ENCODE data around the gene WSB1. TPM values are rescaled to one million over a fixed set of nuclear protein-coding genes. Genes with fewer than 3 reads are reported as not detected.
"Not testable (repeated sequence)": the region's sequence is repeated elsewhere in the genome, so short reads cannot be mapped to it uniquely, and the experiment has no call there.

The WSB1 gene
- 100 to 1,000 TPM; 188 to 342 (median 263) TPM for polyA plus RNA-seq (ENCODE audit: low read depth in 6 of 6)

- ATAC-seq (ENCODE audit: low read depth in 2 of 2): peak; percentile 88 to 89
These were observed at the start of gene WSB1 for GRCh38 chr17:27293898-27294688. TSS of gene WSB1 (plus strand) at chr17:27294114. CDS start at chr17:27294396, 282 bp downstream.

DNA sequence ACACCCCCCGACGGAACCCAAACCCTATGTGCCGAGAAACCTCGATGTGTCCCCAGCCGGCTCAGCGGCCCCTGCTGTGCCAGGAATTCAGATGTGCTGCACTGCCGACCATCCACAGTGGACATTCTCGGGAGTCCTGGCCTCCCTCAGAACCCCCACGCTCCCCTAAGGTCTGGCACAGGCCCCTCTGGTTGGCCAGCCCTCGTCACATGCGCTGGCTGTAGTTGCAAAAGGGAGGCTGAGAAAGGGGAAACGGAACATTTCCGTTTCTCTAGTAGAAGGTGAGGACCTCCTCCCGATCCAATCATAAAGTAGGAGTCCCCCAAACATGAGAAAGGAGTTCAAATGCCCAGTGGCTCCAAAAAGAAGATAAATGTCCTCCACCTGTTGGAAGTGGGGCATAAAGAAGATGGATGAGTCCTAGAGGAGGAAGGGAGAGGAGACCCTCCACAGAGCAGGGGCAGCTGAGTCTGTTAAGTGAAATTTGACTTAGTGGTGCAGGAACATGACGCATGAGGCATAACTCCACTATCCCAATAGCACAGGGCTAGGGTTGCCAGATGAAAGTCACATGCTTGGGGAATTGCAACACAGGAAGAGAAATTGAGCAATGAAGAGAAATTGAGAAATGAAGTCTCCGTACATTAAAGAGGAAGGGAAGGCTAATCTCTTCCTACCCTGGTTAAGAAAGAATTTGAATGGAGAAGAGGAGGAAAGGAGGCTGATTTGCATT lies 49.3 kb upstream of the WSB1 start:
- DNase-seq (no peak), ATAC-seq (ENCODE audit: low read depth in 2 of 2) (no peak)
- Mint-ChIP-seq H3K36me3 (no peaks in the 10 kb centered on the region), H3K4me3 (peak overlapping the region in 2 of 8 donors; percentile 3 to 6), H3K27ac (no peak overlapping the region), H3K9me3 (no peaks in the 10 kb centered on the region), H3K27me3 (peaks cover 0 to 7% (median 0%) of the 10 kb centered on the region in 3 donors), H3K4me1 (peaks cover 17 to 32% (median 20%) of the 10 kb centered on the region in 3 donors)

More at GRCh38 chr17:27293898-27294688, at the start of gene WSB1:
- no peaks in the 10 kb centered on the region for H3K27me3 Mint-ChIP-seq
- H3K4me3 Mint-ChIP-seq: peak within 1 kb of the TSS; percentile 90 to 100 (median 98)
- H3K9me3 Mint-ChIP-seq: no peaks in the 10 kb centered on the region
- H3K27ac Mint-ChIP-seq: peak within 1 kb of the TSS; percentile 99 to 100 (median 99)
- H3K4me1 Mint-ChIP-seq: peaks cover 30 to 52% (median 44%) of the 10 kb centered on the region in 3 donors
- H3K36me3 Mint-ChIP-seq: peaks cover 0 to 7% of the 10 kb centered on the region in 2 donors
- DNase-seq: peak; percentile 96

GRCh38 chr17:27245230-27245696 lies 48.7 kb upstream of the WSB1 start:
- H3K4me1 Mint-ChIP-seq: peaks cover 13 to 27% (median 16%) of the 10 kb centered on the region in 3 donors
- ATAC-seq (ENCODE audit: low read depth in 2 of 2) (peak; percentile 98 to 99), DNase-seq (peak; percentile 64)
- H3K27me3 Mint-ChIP-seq: peaks cover 0 to 7% (median 0%) of the 10 kb centered on the region in 3 donors
- peak overlapping the region in 1 of 6 donors; percentile 14 for H3K27ac Mint-ChIP-seq
- no peaks in the 10 kb centered on the region for H3K36me3 Mint-ChIP-seq
- H3K9me3 Mint-ChIP-seq: no peaks in the 10 kb centered on the region
- H3K4me3 Mint-ChIP-seq: peak overlapping the region in 2 of 8 donors; percentile 5 to 6

- DNase-seq (no peak), ATAC-seq (ENCODE audit: low read depth in 2 of 2) (no peak)
- Mint-ChIP-seq H3K9me3 (no peaks in the 10 kb centered on the region), H3K4me3 (no peak overlapping the region), H3K4me1 (peaks cover 13 to 17% (median 16%) of the 10 kb centered on the region in 3 donors), H3K27me3 (peaks cover 0 to 7% (median 0%) of the 10 kb centered on the region in 3 donors), H3K27ac (no peak overlapping the region), H3K36me3 (no peaks in the 10 kb centered on the region)
These were observed 47.4 kb upstream of the WSB1 start for GRCh38 chr17:27246537-27246936.

GRCh38 chr17:27247071-27247957 lies 46.6 kb upstream of the WSB1 start:
- Mint-ChIP-seq H3K27ac (peak overlapping the region in 1 of 6 donors; percentile 56), H3K9me3 (no peaks in the 10 kb centered on the region)

DNA sequence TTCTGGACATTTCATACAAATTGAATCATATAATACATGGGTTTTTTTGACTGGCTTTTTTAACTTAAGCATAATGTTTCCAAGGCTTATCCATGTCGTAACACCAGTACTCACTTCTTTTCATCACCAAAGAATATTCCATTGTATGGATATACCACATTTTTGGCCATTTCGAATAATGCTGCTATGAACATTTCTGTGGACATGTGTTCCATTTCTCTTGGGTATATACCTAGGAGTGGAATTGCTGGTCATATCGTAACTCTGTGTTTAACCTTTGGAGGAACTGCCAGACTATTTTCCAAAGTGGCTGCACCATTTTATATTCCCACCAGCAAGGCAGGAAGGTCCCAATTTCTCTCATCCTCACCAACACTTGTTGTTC lies 46.0 kb upstream of the WSB1 start:
- Mint-ChIP-seq H3K4me3 (no peak overlapping the region), H3K27me3 (peaks cover 0 to 6% (median 0%) of the 10 kb centered on the region in 3 donors), H3K4me1 (peaks cover 13 to 16% (median 16%) of the 10 kb centered on the region in 3 donors), H3K9me3 (no peaks in the 10 kb centered on the region), H3K27ac (no peak overlapping the region), H3K36me3 (no peaks in the 10 kb centered on the region)
- ATAC-seq (ENCODE audit: low read depth in 2 of 2): no peak
- no peak for DNase-seq

More at GRCh38 chr17:27247071-27247957, 46.6 kb upstream of the WSB1 start:
- H3K4me1 Mint-ChIP-seq: peaks cover 13 to 16% (median 14%) of the 10 kb centered on the region in 3 donors
- ATAC-seq (ENCODE audit: low read depth in 2 of 2): no peak
- H3K4me3 Mint-ChIP-seq: no peak overlapping the region
- no peak for DNase-seq
- H3K27me3 Mint-ChIP-seq: peaks cover 0 to 7% (median 0%) of the 10 kb centered on the region in 3 donors
- H3K36me3 Mint-ChIP-seq: no peaks in the 10 kb centered on the region

GRCh38 chr17:27250791-27251190 lies 43.1 kb upstream of the WSB1 start:
- DNase-seq; H3K4me1 Mint-ChIP-seq; H3K27me3 Mint-ChIP-seq; H3K36me3 Mint-ChIP-seq; H3K9me3 Mint-ChIP-seq; H3K4me3 Mint-ChIP-seq; ATAC-seq (ENCODE audit: low read depth in 2 of 2): not testable (repeated sequence)
- H3K27ac Mint-ChIP-seq: peak overlapping the region in 1 of 6 donors; percentile 69

DNA sequence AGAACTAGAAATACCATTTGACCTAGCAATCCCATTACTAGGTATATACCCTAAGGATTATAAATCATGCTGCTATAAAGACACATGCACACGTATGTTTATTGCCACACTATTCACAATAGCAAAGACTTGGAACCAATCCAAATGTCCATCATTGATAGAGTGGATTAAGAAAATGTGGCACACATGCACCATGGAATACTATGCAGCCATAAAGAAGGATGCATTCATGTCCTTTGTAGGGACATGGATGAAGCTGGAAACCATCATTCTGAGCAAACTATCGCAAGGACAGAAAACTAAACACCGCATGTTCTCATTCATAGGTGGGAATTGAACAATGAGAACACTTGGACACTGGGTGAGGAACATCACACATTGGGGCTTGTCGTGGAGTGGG lies 39.1 kb upstream of the WSB1 start:
- not testable (repeated sequence) for DNase-seq; ATAC-seq (ENCODE audit: low read depth in 2 of 2); H3K36me3 Mint-ChIP-seq; H3K27ac Mint-ChIP-seq; H3K4me3 Mint-ChIP-seq; H3K27me3 Mint-ChIP-seq; H3K9me3 Mint-ChIP-seq
- peaks cover 0 to 15% (median 0%) of the 10 kb centered on the region in 3 donors for H3K4me1 Mint-ChIP-seq

DNA sequence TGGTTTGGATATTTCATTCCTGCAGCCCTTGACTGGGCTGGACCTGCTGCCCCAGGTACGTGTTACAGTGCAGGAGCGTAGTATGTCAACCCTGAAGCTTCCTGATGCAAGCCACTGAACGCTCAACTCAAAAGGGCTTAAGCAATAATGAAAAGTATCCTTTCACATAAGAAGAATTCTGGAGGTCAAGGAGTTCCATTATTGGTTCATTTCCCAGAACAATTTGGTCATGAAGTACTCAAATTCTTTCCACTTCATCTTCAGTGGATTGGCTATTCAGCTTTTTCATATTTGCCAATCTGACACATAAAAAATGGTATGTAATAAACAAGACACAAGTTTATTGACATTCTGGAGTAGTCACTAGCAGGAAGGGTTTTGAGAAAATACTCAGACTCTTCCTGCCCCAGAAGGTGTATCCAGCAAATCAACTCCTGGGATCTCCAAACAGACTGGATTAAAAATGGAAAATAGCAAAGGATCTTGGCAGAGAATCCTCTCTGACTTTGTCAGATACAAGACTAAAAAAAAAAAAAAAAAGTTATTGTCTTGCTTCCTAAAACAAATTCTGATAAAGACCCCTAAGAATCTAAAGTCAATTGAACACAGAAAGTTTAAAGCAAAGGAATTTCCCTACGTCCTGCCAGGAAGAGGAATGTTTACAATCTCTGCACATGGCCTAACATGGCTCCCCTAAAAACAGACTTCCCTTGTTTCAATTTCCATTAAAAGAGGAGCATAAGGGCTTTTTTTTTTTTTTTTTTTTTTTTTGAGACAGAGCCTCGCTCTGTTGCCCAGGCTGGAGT lies 37.5 kb upstream of the WSB1 start:
- Mint-ChIP-seq H3K27me3 (no peaks in the 10 kb centered on the region), H3K9me3 (peaks cover 0 to 3% (median 0%) of the 10 kb centered on the region in 7 donors), H3K27ac (peak overlapping the region in 2 of 6 donors; percentile 44 to 78), H3K4me3 (peak overlapping the region in 1 of 8 donors; percentile 30), H3K4me1 (peaks cover 0 to 15% (median 0%) of the 10 kb centered on the region in 3 donors), H3K36me3 (no peaks in the 10 kb centered on the region)
- DNase-seq (no peak), ATAC-seq (ENCODE audit: low read depth in 2 of 2) (no peak)

- Mint-ChIP-seq H3K36me3 (no peaks in the 10 kb centered on the region), H3K27ac (no peak overlapping the region), H3K4me3 (peak overlapping the region in 2 of 8 donors; percentile 30 to 59), H3K4me1 (peaks cover 4 to 15% (median 5%) of the 10 kb centered on the region in 3 donors), H3K9me3 (peaks cover 0 to 4% (median 0%) of the 10 kb centered on the region in 7 donors), H3K27me3 (no peaks in the 10 kb centered on the region)
- DNase-seq (no peak), ATAC-seq (ENCODE audit: low read depth in 2 of 2) (no peak)
These were observed 36.9 kb upstream of the WSB1 start for GRCh38 chr17:27257031-27257357.

GRCh38 chr17:27259356-27259755 lies 34.6 kb upstream of the WSB1 start:
- Mint-ChIP-seq H3K4me1 (peaks cover 4 to 10% (median 6%) of the 10 kb centered on the region in 3 donors), H3K9me3 (peaks cover 0 to 4% (median 0%) of the 10 kb centered on the region in 7 donors), H3K27me3 (no peaks in the 10 kb centered on the region), H3K27ac (peak overlapping the region in 2 of 6 donors; percentile 1 to 34), H3K36me3 (no peaks in the 10 kb centered on the region), H3K4me3 (no peak overlapping the region)
- ATAC-seq (ENCODE audit: low read depth in 2 of 2): no peak
- DNase-seq: no peak

GRCh38 chr17:27263386-27263785 lies 30.5 kb upstream of the WSB1 start:
- Mint-ChIP-seq H3K36me3 (no peaks in the 10 kb centered on the region), H3K9me3 (peaks cover 0 to 4% (median 0%) of the 10 kb centered on the region in 7 donors), H3K4me1 (peaks cover 2 to 10% (median 4%) of the 10 kb centered on the region in 3 donors), H3K27ac (no peak overlapping the region), H3K4me3 (no peak overlapping the region), H3K27me3 (no peaks in the 10 kb centered on the region)
- DNase-seq (no peak), ATAC-seq (ENCODE audit: low read depth in 2 of 2) (no peak)
